Ovary (tissue), 9 donors: ENCODE measurements around the gene CCDC3. TPM values are rescaled to one million over a fixed set of nuclear protein-coding genes. Genes with fewer than 3 reads are reported as not detected.

ENCODE experiments used
- DNase-seq, 5 donors: peaks; one replicate each; pipeline ENCODE4 v3.0.0-alpha.2; 2019 to 2020
- H3K27ac ChIP-seq, 2 donors: fragments of 200-600 bp; one replicate each; pipeline versions ENCODE4 v1.5.1 to v1.8.0; 2019 to 2022
- H3K27me3 ChIP-seq: fragments of 200-600 bp; one replicate; pipeline ENCODE4 v1.8.0; 2022
- H3K36me3 ChIP-seq: fragments of 200-600 bp; sonication (generic); one replicate; pipeline ENCODE4 v1.5.1; 2019
- H3K4me1 ChIP-seq: one replicate; pipeline ENCODE4 v1.8.1; 2013; ENCODE audit warnings: mild to moderate bottlenecking, moderate library complexity; ENCODE audit not compliant: insufficient read depth
- H3K4me3 ChIP-seq: fragments of 200-600 bp; sonication (generic); one replicate; pipeline ENCODE4 v1.5.1; 2017
- H3K9me3 ChIP-seq, 2 donors: fragments of 200-600 bp in 1 of 2; sonication (generic) in 1 of 2; one replicate each; pipeline versions ENCODE4 v1.5.1 to v1.8.1; 2013 to 2019; ENCODE audit warnings: mild to moderate bottlenecking in 1 of 2, moderate library complexity in 1 of 2
- CTCF ChIP-seq, 3 donors: fragments of 450-650 bp in 2 of 3; fragments of 200-600 bp in 1 of 3; IDR thresholded peaks; one replicate each; pipeline versions ENCODE4 v1.5.1 to v1.8.0; 2016 to 2022; ENCODE audit warnings: antibody characterized with exemption in 3 of 3, mild to moderate bottlenecking in 1 of 3
- EP300 ChIP-seq: sonication (generic); formaldehyde crosslinking; IDR thresholded peaks from one replicate; pipeline ENCODE4 v1.6.1; 2017; ENCODE audit warnings: antibody characterized with exemption
- POLR2A ChIP-seq: fragments of 450-650 bp; IDR thresholded peaks from one replicate; pipeline ENCODE4 v1.6.1; 2017; ENCODE audit warnings: antibody characterized with exemption, mild to moderate bottlenecking, moderate library complexity
- WGBS, 3 donors: extraction: QIAGEN DNeasy Blood & Tissue Kit in 1 of 3; methylation state at CpG; one replicate each; pipeline versions ENCODE4 v1.1.5 to v1.1.7; 2013 to 2017; 5-methylcytosine and 5-hydroxymethylcytosine counted together
- intact Hi-C, 4 donors: fragments of 100-400 bp; cut with DNase I; formaldehyde crosslinking; loops; one replicate each; pipeline versions ENCODE4 v1.11.0 to v1.15.1; 2022 to 2023
- polyA plus RNA-seq, 2 donors: library from polyadenylated mRNA; stranded (reverse); fragments of 200-250 nt in 1 of 2; fragments of 350-450 nt in 1 of 2; fragmentation: Illumina TruSeq in 1 of 2; extraction: RNeasy Lipid Tissue Mini Kit (QIAGEN cat#74804) in 1 of 2; gene quantifications; one replicate each; pipeline ENCODE4 v1.2.3, GENCODE V29; 2013 to 2014
- total RNA-seq, 7 donors: library from RNA; depleted of rRNA in 2 of 7; stranded (reverse); fragments of >200 nt in 2 of 7; fragmentation: NEBNext Ultra II Directional in 3 of 7; extraction: Animal tissue kit (Norgen Biotek cat#: 25700) in 3 of 7; gene quantifications; one replicate each; pipeline versions ENCODE4 v1.1.0 to v1.2.4, GENCODE V29; 2016 to 2023
- donor health status: DM: no; HTN: no; CAD: no; lungs with moderate emphysema.
- donor health status: DM: no; HTN: no; CAD: no.
- donor health status: Bipolar disorder and iron deficiency.
- donor health status: DM: yes; HTN: yes; CAD: no.
- donor health status: DM: no; HTN: no; CAD: no.
- donor health status: DM: yes; HTN: yes; CAD: no.

Gene CCDC3
- total and polyA plus RNA-seq, 9 donors, result 14.3 to 190 (median 53.7) TPM

GRCh38 chr10:12966067-12966466 is 35.4 kb downstream of the CCDC3 start:
- no peaks in the 10 kb centered on the region for H3K27me3 ChIP-seq
- no peak for DNase-seq
- intact Hi-C loops, result no loop called here
- H3K9me3 ChIP-seq, result peaks cover 0 to 4% of the 10 kb centered on the region in 2 donors
- 93 to 96% (median 93%) methylated on average over 5 of the region's 5 CpGs for WGBS, 3 donors
- no peak overlapping the region for H3K4me3 ChIP-seq
- TF ChIP-seq CTCF (IDR thresholded peaks at IDR 0.05), result no peak
- TF ChIP-seq EP300, result no peak
- TF ChIP-seq POLR2A, result no peak
- H3K27ac ChIP-seq, result no peak overlapping the region
- no peaks in the 10 kb centered on the region for H3K36me3 ChIP-seq
- peaks cover 3% of the 10 kb centered on the region for H3K4me1 ChIP-seq

GRCh38 chr10:12965571-12965970 is 35.9 kb downstream of the CCDC3 start:
- intact Hi-C loops, result no loop called here
- Histone ChIP-seq H3K9me3 (peaks cover 0 to 4% of the 10 kb centered on the region in 2 donors), H3K4me1 (peaks cover 6% of the 10 kb centered on the region), H3K36me3 (no peaks in the 10 kb centered on the region), H3K4me3 (no peak overlapping the region), H3K27me3 (no peaks in the 10 kb centered on the region), H3K27ac (no peak overlapping the region)
- WGBS, 3 donors, result 46 to 54% (median 51%) methylated on average over 4 of the region's 4 CpGs
- no peak for DNase-seq
- TF ChIP-seq EP300 (no peak), POLR2A (no peak), CTCF (IDR thresholded peaks at IDR 0.05) (no peak)

DNA sequence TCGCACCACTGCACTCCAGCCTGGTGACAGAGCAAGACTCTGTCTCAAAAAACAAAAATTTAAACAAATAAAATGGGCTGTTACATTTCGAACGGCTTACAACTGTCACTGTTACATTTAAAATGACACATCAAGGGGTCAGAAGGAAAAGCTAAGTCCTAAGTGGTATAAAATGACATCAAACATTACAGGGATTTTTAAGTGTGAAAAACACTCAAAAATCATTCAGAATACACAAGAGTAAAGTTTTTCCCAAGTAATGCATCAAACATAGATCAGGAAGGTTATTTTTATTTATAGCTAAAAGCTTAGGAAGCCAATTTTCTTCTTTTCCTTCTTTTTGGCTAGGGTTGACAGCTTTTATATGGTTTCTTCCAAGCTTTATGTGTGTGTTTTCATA is 39.0 kb downstream of the CCDC3 start:
- H3K36me3 ChIP-seq, result no peaks in the 10 kb centered on the region
- peaks cover 19% of the 10 kb centered on the region for H3K4me1 ChIP-seq
- 61 to 75% (median 69%) methylated on average over 3 of the region's 3 CpGs for WGBS, 3 donors
- intact Hi-C loops, result no loop called here
- TF ChIP-seq POLR2A (no peak), EP300 (no peak)
- no peaks in the 10 kb centered on the region for H3K27me3 ChIP-seq
- peak overlapping the region in 1 of 2 donors; percentile 88 for H3K27ac ChIP-seq
- H3K4me3 ChIP-seq, result no peak overlapping the region
- no peaks in the 10 kb centered on the region for H3K9me3 ChIP-seq
- no peak for DNase-seq

- Histone ChIP-seq H3K4me1 (peaks cover 19% of the 10 kb centered on the region), H3K27ac (peak overlapping the region; percentile 7 to 88), H3K36me3 (no peaks in the 10 kb centered on the region), H3K27me3 (no peaks in the 10 kb centered on the region), H3K9me3 (no peaks in the 10 kb centered on the region), H3K4me3 (no peak overlapping the region)
- intact Hi-C loops, result no loop called here
- TF ChIP-seq EP300 (no peak), CTCF (IDR thresholded peaks at IDR 0.05) (no peak), POLR2A (no peak)
- WGBS, 3 donors, result 10 to 17% (median 12%) methylated on average over 7 of the region's 7 CpGs
- peak in 2 of 5 donors; percentile 25 to 42 for DNase-seq
Observed at GRCh38 chr10:12961416-12962205, 39.9 kb downstream of the CCDC3 start.

DNA sequence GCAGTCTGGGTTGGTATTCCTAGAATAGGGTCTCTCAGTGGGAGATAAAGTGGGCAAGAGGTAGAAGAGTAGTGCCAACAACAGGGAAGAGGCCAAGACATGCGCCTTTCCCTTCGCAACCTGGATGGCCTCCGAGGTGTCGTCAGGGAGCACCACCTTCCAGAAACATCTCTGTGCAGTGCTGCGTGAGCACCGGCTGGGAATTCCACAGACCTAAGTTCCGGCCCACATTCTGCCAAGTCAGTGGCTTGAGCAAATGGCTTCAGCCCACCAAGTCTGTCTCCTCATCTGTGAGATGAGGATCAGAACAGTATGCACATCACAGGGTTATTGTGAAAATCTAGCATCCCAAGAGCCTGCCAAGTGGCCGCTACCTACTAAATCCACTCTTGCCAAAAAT is 40.6 kb downstream of the CCDC3 start:
- 32 to 38% (median 38%) methylated on average over 8 of the region's 8 CpGs for WGBS, 3 donors
- peak overlapping the region; percentile 7 to 88 for H3K27ac ChIP-seq
- no peaks in the 10 kb centered on the region for H3K9me3 ChIP-seq
- H3K4me3 ChIP-seq, result no peak overlapping the region
- no peaks in the 10 kb centered on the region for H3K36me3 ChIP-seq
- intact Hi-C loops, result no loop called here
- TF ChIP-seq EP300, result no peak
- TF ChIP-seq POLR2A, result no peak
- TF ChIP-seq CTCF (IDR thresholded peaks at IDR 0.05), result no peak
- H3K27me3 ChIP-seq, result no peaks in the 10 kb centered on the region
- peaks cover 19% of the 10 kb centered on the region for H3K4me1 ChIP-seq
- peak; percentile 48 to 63 (median 53) for DNase-seq
